Keratinocyte (primary cell): Measurements from ENCODE around the gene RAB11FIP4.

Experiments used
- CTCF ChIP-seq, 3 experiments: IDR thresholded peaks in 1 of 3; conservative IDR thresholded peaks in 1 of 3; optimal IDR thresholded peaks in 1 of 3; 2 replicates in 2 of 3; 3 replicates in 1 of 3; pipeline versions ENCODE3 to v1.5.1; 2011; ENCODE audit warnings: low read length in 3 of 3, mild to moderate bottlenecking in 3 of 3, moderate library complexity in 2 of 3, control low read depth in 1 of 3, inconsistent platforms in 1 of 3; ENCODE audit not compliant: insufficient read depth in 2 of 3; ENCODE audit errors: extremely low read depth in 1 of 3
- EZH2 ChIP-seq: IDR thresholded peaks from one replicate; pipeline ENCODE4 v1.6.1; 2012; ENCODE audit warnings: inconsistent platforms, mild to moderate bottlenecking, low read length, moderate library complexity

GRCh38 chr17:31529841-31530251 is 138.4 kb downstream of the RAB11FIP4 start:
- no peak for TF ChIP-seq CTCF (optimal IDR thresholded peaks at IDR 0.05 in 1 of 3, IDR thresholded peaks at IDR 0.05 in 1 of 3, conservative IDR thresholded peaks at IDR 0.05 in 1 of 3; ENCODE audit: extremely low read depth in 1 of 3, insufficient read depth in 2 of 3, low read length in 3 of 3)
- no peak for TF ChIP-seq EZH2
